SK-N-SH treated with all-trans-retinoic acid at 6 μM for 48 hours (cell line): ENCODE data around the gene ADGRG1.

Experiments used
- ATAC-seq: fragments of 200-7000 bp; cut with Tn5 transposase; 3 replicates; pipeline ENCODE4 v1.9.1; 2020; ENCODE audit warnings: mild to moderate bottlenecking, moderate library complexity
- ARNTL ChIP-seq: fragments of 450-650 bp; formaldehyde crosslinking; IDR thresholded peaks from 2 replicates; pipeline ENCODE4 v1.5.0; 2020; ENCODE audit warnings: low read depth, mild to moderate bottlenecking, moderate library complexity, borderline replicate concordance
- BACH2 ChIP-seq: fragments of 250-450 bp; sonication (Bioruptor Pico); IDR thresholded peaks from 2 replicates; pipeline ENCODE4 v1.9.0; 2021; ENCODE audit warnings: mild to moderate bottlenecking, borderline replicate concordance
- ESRRG ChIP-seq: fragments of 250-450 bp; sonication (Bioruptor Pico); IDR thresholded peaks from 2 replicates; pipeline ENCODE4 v1.6.1; 2021; ENCODE audit warnings: mild to moderate bottlenecking
- GLIS3 ChIP-seq: fragments of 250-450 bp; sonication (Bioruptor Pico); IDR thresholded peaks from 2 replicates; pipeline ENCODE4 v1.5.0; 2020; ENCODE audit warnings: mild to moderate bottlenecking, moderate library complexity
- ISL1 ChIP-seq: fragments of 250-450 bp; sonication (Bioruptor Pico); IDR thresholded peaks from 2 replicates; pipeline ENCODE4 v2.1.2; 2022; ENCODE audit warnings: mild to moderate bottlenecking, moderate library complexity
- OSR1 ChIP-seq: fragments of 250-450 bp; sonication (Bioruptor Pico); IDR thresholded peaks from 2 replicates; pipeline ENCODE4 v1.8.0; 2022; ENCODE audit warnings: moderate library complexity, mild to moderate bottlenecking, inconsistent platforms
- PPARA ChIP-seq: fragments of 250-450 bp; sonication (Bioruptor Pico); IDR thresholded peaks from 2 replicates; pipeline ENCODE4 v1.5.0; 2020; ENCODE audit warnings: mild to moderate bottlenecking, borderline replicate concordance
- RARB ChIP-seq: fragments of 250-450 bp; sonication (Bioruptor Pico); IDR thresholded peaks from 2 replicates; pipeline ENCODE4 v1.8.0; 2021; ENCODE audit warnings: mild to moderate bottlenecking, moderate library complexity
- SNAI2 ChIP-seq: fragments of 250-450 bp; sonication (Bioruptor Pico); IDR thresholded peaks from 2 replicates; pipeline ENCODE4 v1.5.0; 2020; ENCODE audit warnings: mild to moderate bottlenecking, moderate library complexity
- TCF4 ChIP-seq: fragments of 250-450 bp; sonication (Bioruptor Pico); IDR thresholded peaks from 2 replicates; pipeline ENCODE4 v1.8.0; 2021; ENCODE audit warnings: mild to moderate bottlenecking, moderate library complexity, borderline replicate concordance
- TOX ChIP-seq: fragments of 250-450 bp; sonication (Bioruptor Pico); IDR thresholded peaks from 2 replicates; pipeline ENCODE4 v1.8.0; 2021; ENCODE audit warnings: mild to moderate bottlenecking, moderate library complexity, borderline replicate concordance
- ZC3H10 ChIP-seq: fragments of 250-450 bp; sonication (Bioruptor Pico); IDR thresholded peaks from 2 replicates; pipeline ENCODE4 v1.5.1; 2021; ENCODE audit warnings: mild to moderate bottlenecking, moderate library complexity
- ZFP3 ChIP-seq: fragments of 250-450 bp; sonication (Bioruptor Pico); IDR thresholded peaks from 2 replicates; pipeline ENCODE4 v1.5.0; 2020; ENCODE audit warnings: mild to moderate bottlenecking, moderate library complexity
- ZFP30 ChIP-seq: fragments of 450-650 bp; formaldehyde crosslinking; IDR thresholded peaks from 2 replicates; pipeline ENCODE4 v1.5.0; 2022; ENCODE audit warnings: mild to moderate bottlenecking, moderate library complexity
- ZNF565 ChIP-seq: fragments of 450-650 bp; formaldehyde crosslinking; conservative IDR thresholded peaks from 2 replicates; pipeline ENCODE4 v1.5.0; 2020; ENCODE audit warnings: low read depth, mild to moderate bottlenecking, moderate library complexity
- ZNF70 ChIP-seq: fragments of 450-650 bp; formaldehyde crosslinking; IDR thresholded peaks from 2 replicates; pipeline ENCODE4 v1.5.0; 2020; ENCODE audit warnings: mild to moderate bottlenecking, moderate library complexity
- ZNF8 ChIP-seq: fragments of 450-650 bp; formaldehyde crosslinking; IDR thresholded peaks from 2 replicates; pipeline ENCODE4 v1.5.0; 2020; ENCODE audit warnings: mild to moderate bottlenecking, moderate library complexity
- TF ChIP-seq, protein P1 (sequence below): fragments of 250-450 bp; sonication (Bioruptor Pico); IDR thresholded peaks from 2 replicates; pipeline ENCODE4 v1.8.0; 2021; ENCODE audit warnings: low read depth, mild to moderate bottlenecking, moderate library complexity, borderline replicate concordance
- TF ChIP-seq, protein P2 (sequence below): fragments of 250-450 bp; sonication (Bioruptor Pico); IDR thresholded peaks from 2 replicates; pipeline ENCODE4 v1.5.1; 2021; ENCODE audit warnings: mild to moderate bottlenecking, moderate library complexity
- TF ChIP-seq, protein P3 (sequence below): fragments of 250-450 bp; sonication (Bioruptor Pico); IDR thresholded peaks from 2 replicates; pipeline ENCODE4 v1.5.0; 2020; ENCODE audit warnings: mild to moderate bottlenecking, moderate library complexity
- TF ChIP-seq, protein P4 (sequence below): fragments of 250-450 bp; sonication (Bioruptor Pico); IDR thresholded peaks from 2 replicates; pipeline ENCODE4 v1.8.0; 2020; ENCODE audit warnings: mild to moderate bottlenecking, moderate library complexity, borderline replicate concordance

ADGRG1 gene

DNA sequence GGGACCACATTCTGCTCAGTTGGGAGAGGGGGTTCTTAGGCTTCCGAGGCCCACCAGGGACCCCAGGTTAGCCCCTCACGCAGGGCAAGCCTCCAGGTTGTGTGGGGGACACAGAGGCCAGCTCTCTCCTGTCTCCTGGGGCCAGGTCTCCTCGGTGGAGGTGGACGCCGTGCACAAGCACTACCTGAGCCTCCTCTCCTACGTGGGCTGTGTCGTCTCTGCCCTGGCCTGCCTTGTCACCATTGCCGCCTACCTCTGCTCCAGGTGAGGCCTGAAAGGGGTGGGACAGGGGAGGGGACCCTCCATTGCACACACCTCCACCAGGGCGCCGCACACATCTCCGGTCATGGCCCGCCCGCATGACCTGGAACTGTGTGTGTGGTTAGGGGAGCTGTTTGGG is 28.8 kb downstream of the ADGRG1 start:
- no peak for ATAC-seq
- TF ChIP-seq ZNF70 (CRISPR knock-in tag) (no peak), ZFP3 (CRISPR knock-in tag) (no peak), ZNF8 (CRISPR knock-in tag) (no peak)

DNA sequence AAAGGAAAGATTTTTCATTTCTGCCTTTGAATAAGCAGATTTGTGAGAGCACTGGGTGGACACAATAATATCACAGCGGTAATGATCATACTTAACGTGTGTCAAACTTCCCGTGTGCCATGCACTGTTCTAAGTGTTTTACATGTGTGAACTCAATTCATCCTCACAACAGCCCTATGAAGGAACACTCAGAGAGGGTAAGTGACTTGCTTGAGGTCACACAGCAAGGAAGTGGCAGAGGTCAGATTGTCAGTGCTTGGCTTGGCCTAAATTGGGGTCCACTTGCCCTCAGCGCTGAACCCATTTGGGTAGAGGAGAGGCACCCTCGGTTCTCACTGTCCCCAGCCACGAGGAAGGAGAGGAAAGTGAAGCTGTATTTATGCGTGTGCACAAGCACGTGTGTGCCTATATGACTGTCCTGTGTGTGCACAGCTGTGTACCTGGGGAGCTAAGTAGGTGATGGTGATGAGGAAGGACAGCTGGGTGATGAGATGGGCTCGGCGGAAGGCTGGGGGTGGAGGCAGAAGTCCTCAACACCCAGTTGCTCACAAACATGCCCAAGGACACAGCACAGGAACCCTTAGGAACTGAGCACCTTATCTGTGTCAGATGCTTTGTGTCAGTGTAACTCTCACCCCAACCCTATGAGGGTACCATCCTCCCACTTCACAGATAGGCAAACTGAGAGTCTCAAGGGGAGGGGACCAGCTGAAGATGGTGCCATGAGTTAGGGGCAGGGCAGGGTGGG is 29.9 kb downstream of the ADGRG1 start:
- ATAC-seq, result no peak
- TF ChIP-seq RARB (no peak), ZNF565 (CRISPR knock-in tag) (no peak), PPARA (CRISPR knock-in tag) (no peak), ZFP30 (no peak)
- TF ChIP-seq, protein P1, sequence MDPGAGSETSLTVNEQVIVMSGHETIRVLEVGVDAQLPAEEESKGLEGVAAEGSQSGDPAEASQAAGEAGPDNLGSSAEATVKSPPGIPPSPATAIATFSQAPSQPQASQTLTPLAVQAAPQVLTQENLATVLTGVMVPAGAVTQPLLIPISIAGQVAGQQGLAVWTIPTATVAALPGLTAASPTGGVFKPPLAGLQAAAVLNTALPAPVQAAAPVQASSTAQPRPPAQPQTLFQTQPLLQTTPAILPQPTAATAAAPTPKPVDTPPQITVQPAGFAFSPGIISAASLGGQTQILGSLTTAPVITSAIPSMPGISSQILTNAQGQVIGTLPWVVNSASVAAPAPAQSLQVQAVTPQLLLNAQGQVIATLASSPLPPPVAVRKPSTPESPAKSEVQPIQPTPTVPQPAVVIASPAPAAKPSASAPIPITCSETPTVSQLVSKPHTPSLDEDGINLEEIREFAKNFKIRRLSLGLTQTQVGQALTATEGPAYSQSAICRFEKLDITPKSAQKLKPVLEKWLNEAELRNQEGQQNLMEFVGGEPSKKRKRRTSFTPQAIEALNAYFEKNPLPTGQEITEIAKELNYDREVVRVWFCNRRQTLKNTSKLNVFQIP, result no peak

DNA sequence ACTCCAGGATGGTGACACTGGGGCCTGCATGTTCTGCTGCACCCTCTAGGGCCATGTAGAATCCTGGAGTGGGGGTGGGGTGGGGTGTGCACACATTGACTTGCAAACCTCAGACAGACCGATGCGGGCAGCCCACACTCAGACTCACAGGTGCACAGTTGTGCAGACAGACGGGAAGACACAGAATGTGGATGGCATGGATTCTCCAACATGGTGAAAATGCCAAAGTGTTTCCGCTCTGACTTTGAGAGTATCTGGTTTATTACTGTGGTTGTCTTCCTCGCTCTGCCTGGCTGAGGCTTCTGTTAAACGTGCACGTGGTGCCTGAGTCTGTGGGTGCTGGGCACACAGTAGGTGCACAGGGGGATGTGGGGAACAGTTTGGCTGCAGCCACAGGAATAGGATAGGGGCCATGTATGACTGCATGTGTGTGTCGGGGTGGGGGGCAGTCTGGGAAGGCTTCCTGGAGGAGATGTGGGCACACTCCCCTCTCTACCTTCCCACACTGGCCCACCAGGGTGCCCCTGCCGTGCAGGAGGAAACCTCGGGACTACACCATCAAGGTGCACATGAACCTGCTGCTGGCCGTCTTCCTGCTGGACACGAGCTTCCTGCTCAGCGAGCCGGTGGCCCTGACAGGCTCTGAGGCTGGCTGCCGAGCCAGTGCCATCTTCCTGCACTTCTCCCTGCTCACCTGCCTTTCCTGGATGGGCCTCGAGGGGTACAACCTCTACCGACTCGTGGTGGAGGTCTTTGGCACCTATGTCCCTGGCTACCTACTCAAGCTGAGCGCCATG is 30.6 kb downstream of the ADGRG1 start:
- no peak for ATAC-seq

More for the DNA sequence above, 30.6 kb downstream of the ADGRG1 start:
- TF ChIP-seq, protein P2, sequence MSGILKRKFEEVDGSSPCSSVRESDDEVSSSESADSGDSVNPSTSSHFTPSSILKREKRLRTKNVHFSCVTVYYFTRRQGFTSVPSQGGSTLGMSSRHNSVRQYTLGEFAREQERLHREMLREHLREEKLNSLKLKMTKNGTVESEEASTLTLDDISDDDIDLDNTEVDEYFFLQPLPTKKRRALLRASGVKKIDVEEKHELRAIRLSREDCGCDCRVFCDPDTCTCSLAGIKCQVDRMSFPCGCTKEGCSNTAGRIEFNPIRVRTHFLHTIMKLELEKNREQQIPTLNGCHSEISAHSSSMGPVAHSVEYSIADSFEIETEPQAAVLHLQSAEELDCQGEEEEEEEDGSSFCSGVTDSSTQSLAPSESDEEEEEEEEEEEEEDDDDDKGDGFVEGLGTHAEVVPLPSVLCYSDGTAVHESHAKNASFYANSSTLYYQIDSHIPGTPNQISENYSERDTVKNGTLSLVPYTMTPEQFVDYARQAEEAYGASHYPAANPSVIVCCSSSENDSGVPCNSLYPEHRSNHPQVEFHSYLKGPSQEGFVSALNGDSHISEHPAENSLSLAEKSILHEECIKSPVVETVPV (CRISPR knock-in tag), result no peak
- no peak for TF ChIP-seq OSR1 (CRISPR knock-in tag)
- TF ChIP-seq PPARA (CRISPR knock-in tag), result no peak
- TF ChIP-seq BACH2 (CRISPR knock-in tag), result no peak
- TF ChIP-seq ZC3H10 (CRISPR knock-in tag), result no peak
- TF ChIP-seq ZFP3 (CRISPR knock-in tag), result no peak
- TF ChIP-seq, protein P3, sequence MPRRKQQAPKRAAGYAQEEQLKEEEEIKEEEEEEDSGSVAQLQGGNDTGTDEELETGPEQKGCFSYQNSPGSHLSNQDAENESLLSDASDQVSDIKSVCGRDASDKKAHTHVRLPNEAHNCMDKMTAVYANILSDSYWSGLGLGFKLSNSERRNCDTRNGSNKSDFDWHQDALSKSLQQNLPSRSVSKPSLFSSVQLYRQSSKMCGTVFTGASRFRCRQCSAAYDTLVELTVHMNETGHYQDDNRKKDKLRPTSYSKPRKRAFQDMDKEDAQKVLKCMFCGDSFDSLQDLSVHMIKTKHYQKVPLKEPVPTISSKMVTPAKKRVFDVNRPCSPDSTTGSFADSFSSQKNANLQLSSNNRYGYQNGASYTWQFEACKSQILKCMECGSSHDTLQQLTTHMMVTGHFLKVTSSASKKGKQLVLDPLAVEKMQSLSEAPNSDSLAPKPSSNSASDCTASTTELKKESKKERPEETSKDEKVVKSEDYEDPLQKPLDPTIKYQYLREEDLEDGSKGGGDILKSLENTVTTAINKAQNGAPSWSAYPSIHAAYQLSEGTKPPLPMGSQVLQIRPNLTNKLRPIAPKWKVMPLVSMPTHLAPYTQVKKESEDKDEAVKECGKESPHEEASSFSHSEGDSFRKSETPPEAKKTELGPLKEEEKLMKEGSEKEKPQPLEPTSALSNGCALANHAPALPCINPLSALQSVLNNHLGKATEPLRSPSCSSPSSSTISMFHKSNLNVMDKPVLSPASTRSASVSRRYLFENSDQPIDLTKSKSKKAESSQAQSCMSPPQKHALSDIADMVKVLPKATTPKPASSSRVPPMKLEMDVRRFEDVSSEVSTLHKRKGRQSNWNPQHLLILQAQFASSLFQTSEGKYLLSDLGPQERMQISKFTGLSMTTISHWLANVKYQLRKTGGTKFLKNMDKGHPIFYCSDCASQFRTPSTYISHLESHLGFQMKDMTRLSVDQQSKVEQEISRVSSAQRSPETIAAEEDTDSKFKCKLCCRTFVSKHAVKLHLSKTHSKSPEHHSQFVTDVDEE (CRISPR knock-in tag), result no peak
- TF ChIP-seq SNAI2 (CRISPR knock-in tag), result no peak
- no peak for TF ChIP-seq TOX
- TF ChIP-seq RARB, result no peak
- no peak for TF ChIP-seq ESRRG (CRISPR knock-in tag)
- no peak for TF ChIP-seq GLIS3 (CRISPR knock-in tag)
- TF ChIP-seq ZNF70 (CRISPR knock-in tag), result no peak
- no peak for TF ChIP-seq ISL1 (CRISPR knock-in tag)
- no peak for TF ChIP-seq ZFP30
- TF ChIP-seq, protein P4, sequence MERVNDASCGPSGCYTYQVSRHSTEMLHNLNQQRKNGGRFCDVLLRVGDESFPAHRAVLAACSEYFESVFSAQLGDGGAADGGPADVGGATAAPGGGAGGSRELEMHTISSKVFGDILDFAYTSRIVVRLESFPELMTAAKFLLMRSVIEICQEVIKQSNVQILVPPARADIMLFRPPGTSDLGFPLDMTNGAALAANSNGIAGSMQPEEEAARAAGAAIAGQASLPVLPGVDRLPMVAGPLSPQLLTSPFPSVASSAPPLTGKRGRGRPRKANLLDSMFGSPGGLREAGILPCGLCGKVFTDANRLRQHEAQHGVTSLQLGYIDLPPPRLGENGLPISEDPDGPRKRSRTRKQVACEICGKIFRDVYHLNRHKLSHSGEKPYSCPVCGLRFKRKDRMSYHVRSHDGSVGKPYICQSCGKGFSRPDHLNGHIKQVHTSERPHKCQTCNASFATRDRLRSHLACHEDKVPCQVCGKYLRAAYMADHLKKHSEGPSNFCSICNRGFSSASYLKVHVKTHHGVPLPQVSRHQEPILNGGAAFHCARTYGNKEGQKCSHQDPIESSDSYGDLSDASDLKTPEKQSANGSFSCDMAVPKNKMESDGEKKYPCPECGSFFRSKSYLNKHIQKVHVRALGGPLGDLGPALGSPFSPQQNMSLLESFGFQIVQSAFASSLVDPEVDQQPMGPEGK (CRISPR knock-in tag), result no peak
- TF ChIP-seq ZNF8 (CRISPR knock-in tag), result no peak
- no peak for TF ChIP-seq TCF4 (CRISPR knock-in tag)
- no peak for TF ChIP-seq ARNTL
- TF ChIP-seq, all 23 proteins: peak for 0
